BLaER1 treated with 17β-estradiol and CSF1 and Interleukin-3, amounts not matched to agents 10 nM and 100 nM (cell line): ENCODE data around the gene ARHGAP4.

Experiments
- H3K27ac ChIP-seq, 11 experiments: shearing (Covaris generic); formaldehyde crosslinking; 2 replicates each; pipeline ENCODE4 v1.8.1; 2022
- H3K27me3 ChIP-seq, 11 experiments: shearing (Covaris generic); formaldehyde crosslinking; 2 replicates each; pipeline ENCODE4 v1.8.1; 2022
- H3K36me3 ChIP-seq, 11 experiments: shearing (Covaris generic); formaldehyde crosslinking; 2 replicates each; pipeline ENCODE4 v1.8.1; 2022
- H3K4me1 ChIP-seq, 10 experiments: shearing (Covaris generic); formaldehyde crosslinking; 2 replicates each; pipeline ENCODE4 v1.8.1; 2022
- H3K4me2 ChIP-seq, 11 experiments: shearing (Covaris generic); formaldehyde crosslinking; 2 replicates each; pipeline ENCODE4 v1.8.1; 2022
- H3K4me3 ChIP-seq, 10 experiments: shearing (Covaris generic); formaldehyde crosslinking; 2 replicates each; pipeline ENCODE4 v1.8.1; 2022
- H3K9ac ChIP-seq, 11 experiments: shearing (Covaris generic); formaldehyde crosslinking; 2 replicates each; pipeline ENCODE4 v1.8.1; 2022
- H3K9me3 ChIP-seq, 11 experiments: shearing (Covaris generic); formaldehyde crosslinking; replicated peaks in 1 of 11; 2 replicates each; pipeline ENCODE4 v1.8.1; 2022
- H4K20me1 ChIP-seq, 11 experiments: shearing (Covaris generic); formaldehyde crosslinking; 2 replicates each; pipeline ENCODE4 v1.8.1; 2022
- Cebpa-rat ChIP-seq, 11 experiments: shearing (Covaris generic); IDR thresholded peaks; 2 replicates each; pipeline ENCODE4 v1.8.1; 2022

Gene ARHGAP4

DNA sequence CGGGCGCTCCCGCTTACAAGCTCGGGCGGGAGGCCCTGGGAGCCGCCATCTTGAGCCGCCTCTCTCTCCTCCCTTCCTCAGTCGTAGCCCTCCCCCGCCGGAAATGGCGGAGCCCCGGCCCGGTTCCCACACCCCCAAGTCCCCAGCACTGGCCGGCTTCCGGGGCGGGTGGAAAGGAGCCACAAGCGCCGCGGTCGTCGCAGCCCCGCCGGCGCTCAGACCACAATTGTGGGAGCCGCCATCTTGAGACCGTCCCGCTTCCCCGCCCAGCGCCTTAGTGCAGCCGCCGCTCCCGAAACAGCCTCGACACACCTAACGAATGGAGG, 45.0 kb upstream of the ARHGAP4 start:
- no peaks in the 10 kb centered on the region for H3K9me3 ChIP-seq
- peaks cover 0 to 22% (median 0%) of the 10 kb centered on the region in 11 experiments; a peak in 6 of 22 replicates for H3K36me3 ChIP-seq
- H3K27ac ChIP-seq = peak overlapping the region; percentile 93 to 100 (median 99)
- TF ChIP-seq Cebpa-rat (IDR thresholded peaks at IDR 0.05) = no peak
- H4K20me1 ChIP-seq = peaks cover 65 to 87% (median 76%) of the 10 kb centered on the region in 11 experiments; a peak in 21 of 22 replicates
- peak overlapping the region; percentile 92 to 100 (median 98) for H3K9ac ChIP-seq
- peak overlapping the region; percentile 82 to 92 (median 89) for H3K4me2 ChIP-seq
- H3K4me1 ChIP-seq = peaks cover 54 to 70% (median 59%) of the 10 kb centered on the region in 10 experiments
- H3K27me3 ChIP-seq = peaks cover 67 to 74% (median 69%) of the 10 kb centered on the region in 11 experiments
- peak overlapping the region; percentile 72 to 97 (median 86) for H3K4me3 ChIP-seq

DNA sequence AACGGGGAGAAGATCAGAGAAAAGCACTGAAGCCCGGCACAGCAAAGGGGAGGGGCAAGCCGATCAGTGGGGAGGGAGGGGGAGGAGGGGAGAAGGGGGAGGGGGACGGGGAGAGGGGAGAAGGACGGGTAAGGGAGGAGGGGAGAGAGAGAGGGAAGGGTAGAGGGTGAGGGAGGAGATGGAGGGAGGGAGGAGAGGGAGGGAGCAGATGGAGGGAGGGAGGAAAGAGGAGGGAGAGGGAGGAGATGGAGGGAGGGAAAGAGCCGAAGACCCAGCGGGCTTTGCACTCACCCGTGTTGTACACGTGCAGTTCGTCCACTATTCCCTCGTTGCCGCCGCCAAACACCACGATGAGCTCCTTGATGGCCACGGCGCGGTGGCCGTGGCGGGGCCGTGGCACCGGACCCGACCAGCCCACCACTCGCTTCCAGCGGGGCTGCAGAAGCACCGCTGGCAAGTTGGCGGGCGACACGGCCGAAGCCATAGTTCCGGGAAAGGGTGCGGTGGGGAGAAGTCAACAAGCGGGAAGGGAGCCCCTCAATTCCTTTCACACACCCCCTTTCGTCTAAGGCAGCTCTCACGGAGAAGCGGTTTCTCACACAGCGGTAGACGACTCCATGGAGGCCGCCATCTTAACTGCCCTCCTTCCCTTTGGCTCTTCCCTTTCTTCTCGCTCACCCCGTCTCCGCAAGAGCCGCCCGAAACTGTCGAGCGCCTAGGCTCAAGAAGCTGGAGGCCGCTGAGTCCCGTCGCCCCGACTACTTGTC, 44.5 kb upstream of the ARHGAP4 start:
- TF ChIP-seq Cebpa-rat (IDR thresholded peaks at IDR 0.05) = no peak
- no peaks in the 10 kb centered on the region for H3K9me3 ChIP-seq
- H3K4me3 ChIP-seq = peak overlapping the region; percentile 72 to 97 (median 86)
- peaks cover 67 to 87% (median 77%) of the 10 kb centered on the region in 11 experiments; a peak in 21 of 22 replicates for H4K20me1 ChIP-seq
- H3K27me3 ChIP-seq = peaks cover 67 to 74% (median 69%) of the 10 kb centered on the region in 11 experiments
- H3K27ac ChIP-seq = peak overlapping the region; percentile 93 to 100 (median 99)
- H3K4me2 ChIP-seq = peak overlapping the region; percentile 82 to 97 (median 89)
- peaks cover 0 to 22% (median 0%) of the 10 kb centered on the region in 11 experiments; a peak in 6 of 22 replicates for H3K36me3 ChIP-seq
- peaks cover 57 to 70% (median 62%) of the 10 kb centered on the region in 10 experiments for H3K4me1 ChIP-seq
- peak overlapping the region; percentile 92 to 100 (median 98) for H3K9ac ChIP-seq

DNA sequence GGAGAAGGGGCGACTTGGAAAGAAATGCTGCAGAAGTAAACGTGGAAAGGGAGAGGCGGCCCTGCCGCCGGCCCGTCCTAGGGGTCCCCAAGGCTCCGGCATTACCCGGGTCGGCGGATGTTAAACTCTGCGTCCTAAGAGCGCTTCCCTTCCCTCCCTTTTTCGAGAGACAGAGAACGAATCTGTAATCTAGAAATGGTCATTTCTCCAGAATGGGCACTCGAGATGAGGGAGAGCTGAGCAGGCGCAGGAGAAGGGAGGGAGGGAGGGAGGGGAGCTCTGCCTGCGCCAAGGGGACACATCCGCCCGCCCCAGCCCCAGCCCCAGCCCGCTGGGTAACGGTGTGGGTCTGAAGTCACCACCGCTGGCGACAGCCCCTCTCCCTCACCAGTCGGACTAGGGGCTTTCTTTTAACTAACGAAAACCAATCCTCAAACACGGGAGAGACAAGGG, 43.9 kb upstream of the ARHGAP4 start:
- Histone ChIP-seq H3K4me1 (peaks cover 57 to 71% (median 63%) of the 10 kb centered on the region in 10 experiments), H3K4me2 (peak overlapping the region; percentile 78 to 97 (median 88)), H3K27me3 (peaks cover 67 to 74% (median 69%) of the 10 kb centered on the region in 11 experiments), H3K9me3 (no peaks in the 10 kb centered on the region), H3K36me3 (peaks cover 0 to 22% (median 5%) of the 10 kb centered on the region in 11 experiments; a peak in 7 of 22 replicates), H4K20me1 (peaks cover 72 to 87% (median 77%) of the 10 kb centered on the region in 11 experiments; a peak in 21 of 22 replicates), H3K9ac (peak overlapping the region; percentile 64 to 98 (median 76)), H3K27ac (peak overlapping the region; percentile 1 to 99 (median 62); a peak in 19 of 22 replicates), H3K4me3 (peak overlapping the region; percentile 72 to 97 (median 86))
- TF ChIP-seq Cebpa-rat (IDR thresholded peaks at IDR 0.05) = no peak

GRCh38 chrX:153969125-153969903, 43.2 kb upstream of the ARHGAP4 start:
- H3K4me1 ChIP-seq = peaks cover 51 to 69% (median 61%) of the 10 kb centered on the region in 10 experiments
- peaks cover 0 to 28% (median 10%) of the 10 kb centered on the region in 11 experiments; a peak in 19 of 22 replicates for H3K36me3 ChIP-seq
- H3K9ac ChIP-seq = peak overlapping the region; percentile 64 to 98 (median 76)
- no peaks in the 10 kb centered on the region for H3K9me3 ChIP-seq
- peaks cover 71 to 87% (median 77%) of the 10 kb centered on the region in 11 experiments; a peak in 21 of 22 replicates for H4K20me1 ChIP-seq
- TF ChIP-seq Cebpa-rat (IDR thresholded peaks at IDR 0.05) = no peak
- H3K27ac ChIP-seq = peak overlapping the region; percentile 1 to 76 (median 61); a peak in 19 of 22 replicates
- peak overlapping the region; percentile 78 to 97 (median 88) for H3K4me2 ChIP-seq
- peak overlapping the region; percentile 72 to 97 (median 86) for H3K4me3 ChIP-seq
- peaks cover 67 to 74% (median 69%) of the 10 kb centered on the region in 11 experiments for H3K27me3 ChIP-seq

DNA sequence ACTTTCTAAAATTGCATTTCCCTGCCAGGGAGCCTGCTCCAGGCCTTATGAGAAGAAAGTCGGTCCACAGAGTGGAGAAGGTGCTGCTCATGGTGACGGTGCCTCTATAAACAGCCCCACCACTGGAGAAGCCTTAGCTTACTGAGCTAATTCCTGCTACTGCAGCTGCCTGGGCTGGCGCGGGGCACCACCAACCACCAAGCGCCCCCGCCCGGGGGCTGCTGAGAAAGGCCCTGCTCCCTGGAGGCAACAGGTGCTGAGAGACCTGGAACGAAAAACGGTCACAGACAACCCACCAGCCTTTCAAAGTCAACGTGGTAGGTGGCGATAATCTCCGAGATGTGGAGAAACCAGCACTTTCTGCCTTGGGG, 42.7 kb upstream of the ARHGAP4 start:
- H4K20me1 ChIP-seq = peaks cover 65 to 87% (median 77%) of the 10 kb centered on the region in 11 experiments; a peak in 21 of 22 replicates
- peaks cover 5 to 33% (median 16%) of the 10 kb centered on the region in 11 experiments for H3K36me3 ChIP-seq
- peak overlapping the region; percentile 64 to 98 (median 76) for H3K9ac ChIP-seq
- H3K4me2 ChIP-seq = peak overlapping the region; percentile 78 to 97 (median 88)
- peak overlapping the region; percentile 72 to 97 (median 86) for H3K4me3 ChIP-seq
- H3K27me3 ChIP-seq = peaks cover 65 to 74% (median 69%) of the 10 kb centered on the region in 11 experiments
- peaks cover 45 to 64% (median 56%) of the 10 kb centered on the region in 10 experiments for H3K4me1 ChIP-seq
- no peak for TF ChIP-seq Cebpa-rat (IDR thresholded peaks at IDR 0.05)
- H3K9me3 ChIP-seq = no peaks in the 10 kb centered on the region; a peak in 1 of 22 replicates
- peak overlapping the region in 10 of 11 experiments; percentile 11 to 76 (median 62); a peak in 18 of 22 replicates for H3K27ac ChIP-seq

- peak overlapping the region; percentile 64 to 98 (median 76) for H3K9ac ChIP-seq
- peak overlapping the region in 10 of 11 experiments; percentile 12 to 76 (median 55); a peak in 15 of 22 replicates for H3K27ac ChIP-seq
- TF ChIP-seq Cebpa-rat (IDR thresholded peaks at IDR 0.05) = no peak
- no peaks in the 10 kb centered on the region; a peak in 1 of 22 replicates for H3K9me3 ChIP-seq
- H3K36me3 ChIP-seq = peaks cover 10 to 38% (median 21%) of the 10 kb centered on the region in 11 experiments
- H3K4me2 ChIP-seq = peak overlapping the region; percentile 78 to 97 (median 88)
- peaks cover 65 to 74% (median 69%) of the 10 kb centered on the region in 11 experiments for H3K27me3 ChIP-seq
- peaks cover 60 to 87% (median 77%) of the 10 kb centered on the region in 11 experiments; a peak in 21 of 22 replicates for H4K20me1 ChIP-seq
- H3K4me1 ChIP-seq = peaks cover 40 to 59% (median 51%) of the 10 kb centered on the region in 10 experiments
- H3K4me3 ChIP-seq = peak overlapping the region; percentile 72 to 97 (median 86)
Measured at GRCh38 chrX:153968255-153968654, 42.2 kb upstream of the ARHGAP4 start.

DNA sequence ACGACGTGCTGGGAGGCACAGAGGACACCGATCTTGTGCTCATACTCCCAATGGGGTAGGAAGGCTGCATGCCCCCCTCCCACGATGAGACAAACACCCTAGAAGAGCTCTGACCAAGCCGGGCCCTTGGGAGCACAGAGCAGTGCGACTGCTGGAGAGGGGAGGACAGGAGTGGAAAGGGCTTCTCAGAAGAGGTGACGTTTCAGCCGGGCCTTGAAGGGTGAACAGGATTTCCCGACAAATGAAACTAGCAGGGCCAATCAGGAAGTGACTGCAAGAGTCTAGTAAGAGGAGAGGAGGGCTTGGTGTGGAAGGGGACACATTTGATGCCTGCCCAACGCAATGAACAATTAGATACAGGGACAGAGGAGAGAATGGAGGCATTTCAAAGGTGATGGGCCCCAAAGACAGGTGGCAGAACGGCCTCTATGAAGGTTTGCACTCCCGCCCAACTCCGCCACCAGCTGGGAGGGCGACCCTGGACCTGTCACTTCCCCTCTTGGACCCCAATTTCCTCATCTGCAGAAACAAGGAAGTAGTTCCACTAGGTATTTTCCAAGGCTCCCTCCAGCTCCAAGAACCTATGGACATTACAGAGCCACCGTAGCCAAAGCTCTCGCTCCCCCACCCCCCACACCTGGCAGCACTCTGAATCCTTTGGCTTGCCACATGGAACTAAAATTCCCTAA, 41.6 kb upstream of the ARHGAP4 start:
- Histone ChIP-seq H3K36me3 (peaks cover 16 to 44% (median 26%) of the 10 kb centered on the region in 11 experiments), H3K27me3 (peaks cover 69 to 74% (median 72%) of the 10 kb centered on the region in 11 experiments), H3K9ac (peak overlapping the region; percentile 64 to 98 (median 76); a peak in 20 of 22 replicates), H3K4me2 (peak overlapping the region; percentile 78 to 97 (median 88)), H3K4me1 (peaks cover 34 to 53% (median 46%) of the 10 kb centered on the region in 10 experiments), H3K9me3 (no peaks in the 10 kb centered on the region; a peak in 1 of 22 replicates), H3K4me3 (peak overlapping the region; percentile 72 to 97 (median 86)), H3K27ac (peak overlapping the region; percentile 14 to 76 (median 52); a peak in 17 of 22 replicates), H4K20me1 (peaks cover 54 to 87% (median 77%) of the 10 kb centered on the region in 11 experiments; a peak in 21 of 22 replicates)
- TF ChIP-seq Cebpa-rat (IDR thresholded peaks at IDR 0.05) = no peak
